Neural cell (in vitro differentiated cells): ENCODE measurements around the gene PAEP. TPM values are rescaled to one million over a fixed set of nuclear protein-coding genes. Genes with fewer than 3 reads are reported as not detected.

Source experiments
- H2AFZ ChIP-seq: fragments of 200-600, 300-800 bp; sonication (generic), shearing (Covaris generic); 2 replicates; pipeline ENCODE4 v1.6.0; 2014; ENCODE audit warnings: low read depth, mild to moderate bottlenecking, antibody characterized with exemption, low read length, moderate library complexity
- H3F3A ChIP-seq: fragments of 200-600 bp; shearing (Covaris generic); 2 replicates; pipeline ENCODE4 v1.6.1; 2016; ENCODE audit warnings: mild to moderate bottlenecking, moderate library complexity, mixed read lengths, antibody characterized with exemption, low read length; ENCODE audit not compliant: insufficient read depth, poor library complexity, severe bottlenecking
- H3K27ac ChIP-seq: fragments of 200-600, 300-800 bp; sonication (generic), shearing (Covaris generic); 2 replicates; pipeline ENCODE4 v1.5.1; 2014; ENCODE audit warnings: mild to moderate bottlenecking, low read length, moderate library complexity
- H3K27me3 ChIP-seq: fragments of 300-800, 200-600 bp; sonication (generic), shearing (Covaris generic); 2 replicates; pipeline ENCODE4 v1.6.0; 2014; ENCODE audit warnings: mild to moderate bottlenecking, low read depth, low read length, moderate library complexity; ENCODE audit not compliant: insufficient read depth
- H3K36me3 ChIP-seq: fragments of 300-800, 200-600 bp; sonication (generic), shearing (Covaris generic); 2 replicates; pipeline ENCODE4 v1.5.1; 2014; ENCODE audit warnings: mild to moderate bottlenecking, antibody characterized with exemption, low read length, moderate library complexity; ENCODE audit not compliant: insufficient read depth
- H3K4me2 ChIP-seq: fragments of 300-800, 200-600 bp; sonication (generic), shearing (Covaris generic); 2 replicates; pipeline ENCODE4 v1.6.0; 2014; ENCODE audit warnings: mild to moderate bottlenecking, low read length
- H3K4me3 ChIP-seq: fragments of 300-800, 200-600 bp; sonication (generic), shearing (Covaris generic); 2 replicates; pipeline ENCODE4 v1.5.1; 2014; ENCODE audit warnings: mild to moderate bottlenecking, low read length, moderate library complexity
- H3K79me2 ChIP-seq: fragments of 200-600 bp; shearing (Covaris generic); replicated peaks from 2 replicates; pipeline ENCODE4 v1.6.0; 2014; ENCODE audit warnings: mild to moderate bottlenecking, low read length, moderate library complexity; ENCODE audit not compliant: insufficient read depth
- H3K9ac ChIP-seq: fragments of 300-800, 200-600 bp; sonication (generic), shearing (Covaris generic); 2 replicates; pipeline ENCODE4 v1.6.1; 2016; ENCODE audit warnings: mild to moderate bottlenecking, low read length, mixed read lengths
- H3K9me2 ChIP-seq: fragments of 200-600 bp; shearing (Covaris generic); 2 replicates; pipeline ENCODE4 v1.6.1; 2016; ENCODE audit warnings: mild to moderate bottlenecking, low read length, mixed read lengths; ENCODE audit not compliant: insufficient read depth
- H3K9me3 ChIP-seq: fragments of 200-600, 300-800 bp; sonication (generic), shearing (Covaris generic); 2 replicates; pipeline ENCODE4 v1.6.1; 2016; ENCODE audit warnings: mild to moderate bottlenecking, mixed run types, low read length, moderate library complexity, mixed read lengths
- H4K20me1 ChIP-seq: fragments of 200-600 bp; shearing (Covaris generic); 2 replicates; pipeline ENCODE4 v1.6.1; 2016; ENCODE audit warnings: mild to moderate bottlenecking, mixed run types; ENCODE audit not compliant: insufficient read depth
- EP300 ChIP-seq: fragments of 450-650 bp; conservative IDR thresholded peaks from 2 replicates; pipeline ENCODE4 v1.6.1; 2014; ENCODE audit warnings: antibody characterized with exemption, mild to moderate bottlenecking, moderate library complexity; ENCODE audit not compliant: poor library complexity, severe bottlenecking
- EZH2 ChIP-seq: fragments of 200-600, 300-800 bp; shearing (Covaris generic), sonication (generic); IDR thresholded peaks from 2 replicates; pipeline ENCODE4 v1.6.1; 2014; ENCODE audit warnings: antibody characterized with exemption, low read length, borderline replicate concordance, mild to moderate bottlenecking; ENCODE audit not compliant: insufficient read depth, poor library complexity, severe bottlenecking
- MXI1 ChIP-seq: fragments of 450-650 bp; conservative IDR thresholded peaks from 2 replicates; pipeline ENCODE4 v1.6.1; 2014; ENCODE audit warnings: antibody characterized with exemption, mild to moderate bottlenecking; ENCODE audit not compliant: poor library complexity, severe bottlenecking
- POLR2AphosphoS5 ChIP-seq: IDR thresholded peaks from 2 replicates; pipeline ENCODE4 v1.6.1; 2012
- RAD21 ChIP-seq: fragments of 450-650 bp; conservative IDR thresholded peaks from 2 replicates; pipeline ENCODE4 v1.6.1; 2014; ENCODE audit warnings: antibody characterized with exemption, mild to moderate bottlenecking, moderate library complexity
- REST ChIP-seq: IDR thresholded peaks from 2 replicates; pipeline ENCODE4 v1.6.1; 2012; ENCODE audit warnings: borderline replicate concordance
- SMC3 ChIP-seq: fragments of 450-650 bp; conservative IDR thresholded peaks from 2 replicates; pipeline ENCODE4 v1.6.1; 2014; ENCODE audit warnings: antibody characterized with exemption, mild to moderate bottlenecking, moderate library complexity; ENCODE audit not compliant: poor library complexity
- TAF1 ChIP-seq: IDR thresholded peaks from 2 replicates; pipeline ENCODE4 v1.6.1; 2012; ENCODE audit warnings: low read depth
- polyA plus RNA-seq: library from polyadenylated mRNA; depleted of rRNA; stranded (reverse); fragments of >200 nt; gene quantifications from 2 replicates; pipeline ENCODE4 v1.2.3, GENCODE V29; 2014
- TF ChIP-seq, protein P1 (sequence below): fragments of 450-650 bp; IDR thresholded peaks from 2 replicates; pipeline ENCODE4 v1.5.1; 2014; ENCODE audit warnings: antibody characterized with exemption, mild to moderate bottlenecking, moderate library complexity; ENCODE audit not compliant: poor library complexity, severe bottlenecking

Gene PAEP
- polyA plus RNA-seq, 1 donor from 2014 or later, result not detected

GRCh38 chr9:135551456-135551855, 10.1 kb upstream of the PAEP start:
- Histone ChIP-seq H3K36me3 (no peaks in the 10 kb centered on the region), H3K9me3 (no peaks in the 10 kb centered on the region), H3K27me3 (no peaks in the 10 kb centered on the region), H3K9me2 (no peaks in the 10 kb centered on the region), H2AFZ (no peak overlapping the region), H3K27ac (no peak overlapping the region), H3K4me3 (no peak overlapping the region), H3K4me2 (no peak overlapping the region), H3K79me2 (no peaks in the 10 kb centered on the region), H3F3A (no peaks in the 10 kb centered on the region), H3K9ac (no peak overlapping the region), H4K20me1 (no peaks in the 10 kb centered on the region)
- TF ChIP-seq SMC3 (no peak), RAD21 (no peak), EP300 (no peak), REST (no peak), EZH2 (no peak), POLR2AphosphoS5 (no peak), MXI1 (no peak), TAF1 (no peak)
- TF ChIP-seq, protein P1, sequence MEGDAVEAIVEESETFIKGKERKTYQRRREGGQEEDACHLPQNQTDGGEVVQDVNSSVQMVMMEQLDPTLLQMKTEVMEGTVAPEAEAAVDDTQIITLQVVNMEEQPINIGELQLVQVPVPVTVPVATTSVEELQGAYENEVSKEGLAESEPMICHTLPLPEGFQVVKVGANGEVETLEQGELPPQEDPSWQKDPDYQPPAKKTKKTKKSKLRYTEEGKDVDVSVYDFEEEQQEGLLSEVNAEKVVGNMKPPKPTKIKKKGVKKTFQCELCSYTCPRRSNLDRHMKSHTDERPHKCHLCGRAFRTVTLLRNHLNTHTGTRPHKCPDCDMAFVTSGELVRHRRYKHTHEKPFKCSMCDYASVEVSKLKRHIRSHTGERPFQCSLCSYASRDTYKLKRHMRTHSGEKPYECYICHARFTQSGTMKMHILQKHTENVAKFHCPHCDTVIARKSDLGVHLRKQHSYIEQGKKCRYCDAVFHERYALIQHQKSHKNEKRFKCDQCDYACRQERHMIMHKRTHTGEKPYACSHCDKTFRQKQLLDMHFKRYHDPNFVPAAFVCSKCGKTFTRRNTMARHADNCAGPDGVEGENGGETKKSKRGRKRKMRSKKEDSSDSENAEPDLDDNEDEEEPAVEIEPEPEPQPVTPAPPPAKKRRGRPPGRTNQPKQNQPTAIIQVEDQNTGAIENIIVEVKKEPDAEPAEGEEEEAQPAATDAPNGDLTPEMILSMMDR, result no peak

DNA sequence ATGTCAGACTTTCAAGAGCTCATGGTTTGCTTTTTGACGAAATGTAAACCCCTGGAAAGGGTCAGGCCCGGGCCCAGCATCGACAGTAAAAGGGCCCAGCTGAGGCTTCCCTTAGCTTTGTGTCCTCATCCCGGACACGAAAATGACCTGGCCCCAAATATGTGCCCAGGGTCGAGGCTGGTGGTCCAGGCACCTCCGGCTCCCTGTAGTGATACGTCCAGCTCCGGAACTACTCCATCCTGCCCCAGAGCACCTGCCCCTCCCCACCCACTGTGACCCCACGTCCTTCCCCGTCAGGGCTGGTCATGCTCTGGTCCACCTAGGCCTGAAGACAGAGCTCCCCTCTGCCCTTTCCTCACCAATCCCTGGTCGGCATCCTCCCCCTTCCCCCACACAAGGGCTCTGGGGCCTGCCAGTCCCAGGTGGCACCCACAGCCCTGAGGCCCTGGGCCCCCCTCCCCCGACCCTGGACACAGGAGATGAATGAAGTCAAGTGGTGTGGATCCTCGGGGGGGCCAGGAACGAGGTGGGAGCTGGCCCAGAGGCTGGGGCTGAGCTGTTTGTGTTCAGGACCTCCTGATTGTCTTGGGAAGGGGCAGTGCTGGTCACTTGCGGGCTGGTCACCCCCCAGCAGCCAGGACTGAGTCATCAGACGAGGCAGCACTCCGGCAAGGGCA, 9.4 kb upstream of the PAEP start:
- Histone ChIP-seq H3F3A (no peaks in the 10 kb centered on the region), H4K20me1 (no peaks in the 10 kb centered on the region), H3K79me2 (no peaks in the 10 kb centered on the region), H3K9ac (no peak overlapping the region), H3K4me3 (no peak overlapping the region), H3K9me3 (no peaks in the 10 kb centered on the region), H3K27ac (no peak overlapping the region), H3K4me2 (no peak overlapping the region), H3K36me3 (no peaks in the 10 kb centered on the region), H2AFZ (no peak overlapping the region), H3K27me3 (no peaks in the 10 kb centered on the region), H3K9me2 (no peaks in the 10 kb centered on the region)
- TF ChIP-seq EP300 (no peak), RAD21 (no peak), SMC3 (no peak), TAF1 (no peak), REST (no peak), MXI1 (no peak), EZH2 (no peak), POLR2AphosphoS5 (no peak)
- TF ChIP-seq, protein P1, result no peak
